ENCODE measurements around the gene DCC.
"Not testable (repeated sequence)": the region's sequence is repeated elsewhere in the genome, so short reads cannot be mapped to it uniquely, and the experiment has no call there.

Gene DCC

GRCh38 chr18:52341608-52342381 lies 1.8 kb downstream of the DCC start:
- no peak overlapping the region for H3K4me3 Mint-ChIP-seq
- no peak overlapping the region for H3K27ac Mint-ChIP-seq

GRCh38 chr18:52342456-52342855 lies 2.5 kb downstream of the DCC start:
- DNase-seq (no peak), ATAC-seq (replicated peaks) (no peak)
- Mint-ChIP-seq H3K36me3 (peaks cover 0 to 3% of the 10 kb centered on the region in 2 donors), H3K9me3 (no peaks in the 10 kb centered on the region), H3K27ac (no peak overlapping the region), H3K4me1 (no peaks in the 10 kb centered on the region), H3K27me3 (peaks cover 0 to 11% of the 10 kb centered on the region in 2 donors), H3K4me3 (no peak overlapping the region)

More at GRCh38 chr18:52341608-52342381, 1.8 kb downstream of the DCC start:
- Mint-ChIP-seq H3K27me3 (peaks cover 0 to 16% of the 10 kb centered on the region in 2 donors), H3K4me1 (no peaks in the 10 kb centered on the region), H3K36me3 (peaks cover 0 to 3% of the 10 kb centered on the region in 2 donors), H3K9me3 (no peaks in the 10 kb centered on the region)
- ATAC-seq (replicated peaks) (no peak), DNase-seq (no peak)

- H3K4me1 Mint-ChIP-seq = no peaks in the 10 kb centered on the region
- DNase-seq (no peak), ATAC-seq (replicated peaks) (no peak)
- H3K4me3 Mint-ChIP-seq = no peak overlapping the region
- H3K27ac Mint-ChIP-seq = no peak overlapping the region
- H3K9me3 Mint-ChIP-seq = no peaks in the 10 kb centered on the region
- peaks cover 0 to 8% of the 10 kb centered on the region in 2 donors for H3K27me3 Mint-ChIP-seq
- H3K36me3 Mint-ChIP-seq = peaks cover 0 to 3% of the 10 kb centered on the region in 2 donors
Measured at GRCh38 chr18:52343138-52343537, 3.1 kb downstream of the DCC start.

- Mint-ChIP-seq H3K27me3 (peaks cover 0 to 5% of the 10 kb centered on the region in 2 donors), H3K36me3 (peaks cover 0 to 3% of the 10 kb centered on the region in 2 donors), H3K27ac (no peak overlapping the region), H3K4me3 (no peak overlapping the region), H3K9me3 (no peaks in the 10 kb centered on the region), H3K4me1 (no peaks in the 10 kb centered on the region)
- ATAC-seq (replicated peaks) (no peak), DNase-seq (no peak)
Measured at GRCh38 chr18:52343731-52344340, 3.8 kb downstream of the DCC start.

GRCh38 chr18:52344881-52345280 lies 4.9 kb downstream of the DCC start:
- H3K36me3 Mint-ChIP-seq = peaks cover 0 to 3% of the 10 kb centered on the region in 2 donors
- H3K9me3 Mint-ChIP-seq = no peaks in the 10 kb centered on the region
- no peak overlapping the region for H3K4me3 Mint-ChIP-seq
- ATAC-seq (replicated peaks) (no peak), DNase-seq (no peak)
- H3K27me3 Mint-ChIP-seq = no peaks in the 10 kb centered on the region
- H3K27ac Mint-ChIP-seq = no peak overlapping the region
- H3K4me1 Mint-ChIP-seq = no peaks in the 10 kb centered on the region

GRCh38 chr18:52345428-52345827 lies 5.4 kb downstream of the DCC start:
- no peak overlapping the region for H3K27ac Mint-ChIP-seq
- no peaks in the 10 kb centered on the region for H3K9me3 Mint-ChIP-seq
- H3K4me1 Mint-ChIP-seq = no peaks in the 10 kb centered on the region
- H3K36me3 Mint-ChIP-seq = peaks cover 0 to 3% of the 10 kb centered on the region in 2 donors
- H3K4me3 Mint-ChIP-seq = no peak overlapping the region
- ATAC-seq (replicated peaks) (no peak), DNase-seq (no peak)
- H3K27me3 Mint-ChIP-seq = no peaks in the 10 kb centered on the region

GRCh38 chr18:52348209-52348608 lies 8.2 kb downstream of the DCC start:
- no peak for DNase-seq
- no peak for ATAC-seq (replicated peaks)
- no peaks in the 10 kb centered on the region for H3K4me1 Mint-ChIP-seq
- no peaks in the 10 kb centered on the region for H3K36me3 Mint-ChIP-seq
- no peaks in the 10 kb centered on the region for H3K27me3 Mint-ChIP-seq
- H3K9me3 Mint-ChIP-seq = no peaks in the 10 kb centered on the region
- H3K4me3 Mint-ChIP-seq = no peak overlapping the region
- H3K27ac Mint-ChIP-seq = no peak overlapping the region

- no peaks in the 10 kb centered on the region for H3K36me3 Mint-ChIP-seq
Measured at GRCh38 chr18:52349498-52349897, 9.5 kb downstream of the DCC start.

GRCh38 chr18:52352920-52353319 lies 12.9 kb downstream of the DCC start:
- Mint-ChIP-seq H3K27ac (no peak overlapping the region), H3K36me3 (no peaks in the 10 kb centered on the region)

More at GRCh38 chr18:52349498-52349897, 9.5 kb downstream of the DCC start:
- H3K9me3 Mint-ChIP-seq = no peaks in the 10 kb centered on the region
- no peaks in the 10 kb centered on the region for H3K27me3 Mint-ChIP-seq
- no peak for DNase-seq
- no peak overlapping the region for H3K27ac Mint-ChIP-seq
- H3K4me1 Mint-ChIP-seq = no peaks in the 10 kb centered on the region
- H3K4me3 Mint-ChIP-seq = no peak overlapping the region
- ATAC-seq (replicated peaks) = no peak

GRCh38 chr18:52353589-52353988 lies 13.6 kb downstream of the DCC start:
- no peaks in the 10 kb centered on the region for H3K4me1 Mint-ChIP-seq
- H3K36me3 Mint-ChIP-seq = no peaks in the 10 kb centered on the region
- no peak for DNase-seq
- no peaks in the 10 kb centered on the region for H3K27me3 Mint-ChIP-seq
- no peak overlapping the region for H3K4me3 Mint-ChIP-seq
- ATAC-seq (replicated peaks) = no peak
- H3K27ac Mint-ChIP-seq = no peak overlapping the region
- H3K9me3 Mint-ChIP-seq = no peaks in the 10 kb centered on the region

More at GRCh38 chr18:52352920-52353319, 12.9 kb downstream of the DCC start:
- no peak overlapping the region for H3K4me3 Mint-ChIP-seq
- no peaks in the 10 kb centered on the region for H3K9me3 Mint-ChIP-seq
- DNase-seq (no peak), ATAC-seq (replicated peaks) (no peak)
- no peaks in the 10 kb centered on the region for H3K27me3 Mint-ChIP-seq
- H3K4me1 Mint-ChIP-seq = no peaks in the 10 kb centered on the region

GRCh38 chr18:52363861-52364260 lies 23.9 kb downstream of the DCC start:
- H3K4me3 Mint-ChIP-seq = no peak overlapping the region
- no peak overlapping the region for H3K27ac Mint-ChIP-seq
- no peaks in the 10 kb centered on the region for H3K4me1 Mint-ChIP-seq
- H3K9me3 Mint-ChIP-seq = peaks cover 2 to 4% of the 10 kb centered on the region in 2 donors
- no peaks in the 10 kb centered on the region for H3K27me3 Mint-ChIP-seq
- DNase-seq = no peak
- ATAC-seq (replicated peaks) = no peak
- no peaks in the 10 kb centered on the region for H3K36me3 Mint-ChIP-seq

- not testable (repeated sequence) for ATAC-seq (replicated peaks); H3K4me3 Mint-ChIP-seq; H3K27ac Mint-ChIP-seq
Measured at GRCh38 chr18:52366851-52367250, 26.9 kb downstream of the DCC start.

GRCh38 chr18:52367953-52368742 lies 28.2 kb downstream of the DCC start:
- Mint-ChIP-seq H3K4me3 (no peak overlapping the region), H3K4me1 (no peaks in the 10 kb centered on the region), H3K9me3 (peaks cover 0 to 4% of the 10 kb centered on the region in 2 donors), H3K36me3 (no peaks in the 10 kb centered on the region), H3K27ac (no peak overlapping the region), H3K27me3 (no peaks in the 10 kb centered on the region)
- no peak for ATAC-seq (replicated peaks)
- DNase-seq = no peak

More at GRCh38 chr18:52366851-52367250, 26.9 kb downstream of the DCC start:
- not testable (repeated sequence) for H3K9me3 Mint-ChIP-seq, H3K4me1 Mint-ChIP-seq, H3K27me3 Mint-ChIP-seq, H3K36me3 Mint-ChIP-seq, DNase-seq

GRCh38 chr18:52370841-52371240 lies 30.8 kb downstream of the DCC start:
- Mint-ChIP-seq H3K36me3 (no peaks in the 10 kb centered on the region), H3K9me3 (peaks cover 0 to 4% of the 10 kb centered on the region in 2 donors), H3K4me3 (no peak overlapping the region), H3K4me1 (no peaks in the 10 kb centered on the region), H3K27me3 (no peaks in the 10 kb centered on the region), H3K27ac (no peak overlapping the region)
- ATAC-seq (replicated peaks) (no peak), DNase-seq (no peak)

Data from stimulated activated naive B cell treated with anti-CD40 and anti-IgM and Interleukin-4, amounts not matched to agents 10 μg/mL and 1 μg/mL and 100 μg/mL, for 72 hours (primary cell).